CD1c-positive myeloid dendritic cell (primary cell): ENCODE results near the gene CEACAM1.
"Not testable (repeated sequence)": the region's sequence is repeated elsewhere in the genome, so short reads cannot be mapped to it uniquely, and the experiment has no call there.

Experiments
- DNase-seq: peaks from one replicate; pipeline ENCODE4 v3.0.0-alpha.2; 2016; ENCODE audit errors: extremely low spot score

The CEACAM1 gene

GRCh38 chr19:42475366-42475765, 52.9 kb downstream of the CEACAM1 start:
- DNase-seq: no peak

GRCh38 chr19:42474743-42475142, 53.5 kb downstream of the CEACAM1 start:
- no peak for DNase-seq

- no peak for DNase-seq
These were observed 54.6 kb downstream of the CEACAM1 start for GRCh38 chr19:42473686-42474085.

GRCh38 chr19:42472402-42473147, 55.7 kb downstream of the CEACAM1 start:
- DNase-seq: no peak

- DNase-seq: no peak
These were observed 56.6 kb downstream of the CEACAM1 start for GRCh38 chr19:42471554-42472249.

GRCh38 chr19:42469311-42470235, 58.7 kb downstream of the CEACAM1 start:
- DNase-seq: no peak

- no peak for DNase-seq
These were observed 59.9 kb downstream of the CEACAM1 start for GRCh38 chr19:42468273-42468796.

GRCh38 chr19:42467183-42467760, 61.0 kb downstream of the CEACAM1 start:
- DNase-seq: peak; percentile 44

GRCh38 chr19:42466521-42467182, 61.6 kb downstream of the CEACAM1 start:
- peak; percentile 25 for DNase-seq

GRCh38 chr19:42465827-42466280, 62.4 kb downstream of the CEACAM1 start:
- DNase-seq: peak; percentile 39

- no peak for DNase-seq
These were observed 66.5 kb downstream of the CEACAM1 start for GRCh38 chr19:42461700-42462324.

GRCh38 chr19:42461231-42461630, 67.0 kb downstream of the CEACAM1 start:
- not testable (repeated sequence) for DNase-seq

- DNase-seq: no peak
These were observed 68.4 kb downstream of the CEACAM1 start for GRCh38 chr19:42459926-42460325.
